Measurements from ENCODE around the gene LGMN. TPM values are rescaled to one million over a fixed set of nuclear protein-coding genes. Genes with fewer than 3 reads are reported as not detected.

LGMN gene
- total and polyA plus RNA-seq, 2 of the 8 experiments (the other 6 are each of a cell fraction or from before 2014, with no cell fraction given) = 57.4 to 83.4 TPM

DNA sequence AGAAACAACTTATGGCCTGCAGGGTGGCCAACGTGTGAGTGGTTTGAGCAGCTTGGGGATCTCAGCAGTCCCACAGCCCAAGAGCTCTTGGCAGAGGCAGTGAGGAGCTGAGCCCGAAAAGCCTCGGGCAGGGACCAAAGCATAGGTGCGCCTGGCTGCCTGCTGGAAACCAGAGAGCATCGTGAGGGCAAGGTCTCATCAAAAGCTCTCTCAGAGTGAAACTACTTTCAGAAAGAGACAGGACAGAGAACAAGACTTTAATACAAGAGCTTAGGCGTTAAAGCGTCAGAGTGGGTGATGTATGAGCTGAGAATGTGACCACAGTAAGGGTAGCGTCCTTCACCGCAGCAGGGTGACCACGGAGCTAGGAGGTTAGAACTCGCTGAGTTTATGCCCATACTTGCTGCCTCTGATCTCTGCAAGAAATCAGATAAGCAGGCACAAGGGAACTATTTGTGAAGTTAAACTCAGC is 30.8 kb downstream of the LGMN start:
- Histone ChIP-seq H4K5ac (ENCODE audit: insufficient read length, low read depth, low read length) (no peak overlapping the region), H2BK120ac (replicated peaks; ENCODE audit: low read depth, low read length) (no peak overlapping the region), H3K23me2 (ENCODE audit: low read depth, low read length) (no peaks in the 10 kb centered on the region), H3K79me2 (ENCODE audit: control insufficient read depth in 1 of 2, insufficient read depth in 2 of 2, low read length in 2 of 2) (no peaks in the 10 kb centered on the region), H3K14ac (ENCODE audit: insufficient read length) (no peak overlapping the region), H4K91ac (replicated peaks; ENCODE audit: insufficient read length, low read length) (no peak overlapping the region), H3K36me3 (ENCODE audit: control insufficient read depth in 2 of 4, insufficient read depth in 4 of 4, low read length in 3 of 4) (peaks cover 0 to 3% (median 0%) of the 10 kb centered on the region in 4 experiments; a peak in 2 of 8 replicates), H3K23ac (ENCODE audit: insufficient read length) (no peak overlapping the region), H2BK15ac (ENCODE audit: low read length) (no peak overlapping the region), H2BK20ac (ENCODE audit: low read length) (no peak overlapping the region), H3K56ac (replicated peaks; ENCODE audit: insufficient read length, low read depth, low read length) (no peak overlapping the region), H3K4me3 (ENCODE audit: extremely low read depth in 1 of 4, insufficient read depth in 2 of 4, low read depth in 3 of 4, low read length in 4 of 4) (no peak overlapping the region), H2AFZ (ENCODE audit: low read length) (no peak overlapping the region), H3K79me1 (ENCODE audit: low read depth, low read length) (no peaks in the 10 kb centered on the region), H2AK5ac (ENCODE audit: low read depth, low read length) (no peak overlapping the region), H4K8ac (ENCODE audit: extremely low read depth, insufficient read depth, low read length) (no peak overlapping the region), H4K20me1 (replicated peaks in 1 of 2; ENCODE audit: control insufficient read depth in 1 of 2, insufficient read depth in 2 of 2, low read length in 2 of 2) (peaks cover 0 to 2% of the 10 kb centered on the region in 2 experiments), H3K27me3 (replicated peaks in 1 of 4; ENCODE audit: control insufficient read depth in 3 of 4, extremely low read depth in 1 of 4, insufficient read depth in 3 of 4, low read length in 3 of 4) (no peaks in the 10 kb centered on the region; a peak in 1 of 7 replicates), H3K4me1 (replicated peaks in 1 of 4; ENCODE audit: control insufficient read depth in 3 of 4, insufficient read depth in 4 of 4, low read length in 3 of 4) (no peaks in the 10 kb centered on the region), H3K4me2 (ENCODE audit: insufficient read depth in 1 of 2, low read depth in 2 of 2, low read length in 2 of 2) (no peak overlapping the region), H3K4ac (replicated peaks; ENCODE audit: insufficient read length, low read depth, low read length) (no peak overlapping the region), H2BK12ac (ENCODE audit: low read depth, low read length) (no peak overlapping the region), H2BK5ac (ENCODE audit: low read depth, low read length) (no peak overlapping the region), H3K9me3 (ENCODE audit: insufficient read depth in 2 of 2, low read depth in 1 of 2, low read length in 1 of 2) (no peaks in the 10 kb centered on the region), H3K27ac (ENCODE audit: low read depth, low read length) (no peak overlapping the region), H3K18ac (ENCODE audit: extremely low read depth, low read length) (no peak overlapping the region), H3K9ac (replicated peaks in 1 of 4; ENCODE audit: extremely low read depth in 1 of 4, low read depth in 3 of 4, low read length in 3 of 4) (no peak overlapping the region)
- DNase-seq (ENCODE audit: low read depth in 1 of 2, low spot score in 2 of 2) (no peak), FAIRE-seq (no peak)
- CTCF ChIA-PET (ENCODE audit: partially characterized antibody) = interaction anchor here (0.8 to 3.1 kb wide), 9 partner anchors 9 to 105 kb away, joined by 3 to 13 read pairs (median 4); no protein-coding TSS in a partner anchor
- 90% methylated on average over 11 of the region's 11 CpGs; no CpG with 5 or more reads in 1 of the 2 experiments for WGBS, 2 experiments (ENCODE audit: extremely low coverage in 1 of 2, insufficient coverage in 1 of 2, insufficient read length in 1 of 2, insufficient replicate concordance in 2 of 2, low coverage in 1 of 2, low lambda C conversion rate in 2 of 2, missing lambda C conversion rate in 1 of 2)
- POLR2A ChIA-PET (ENCODE audit: partially characterized antibody) = interaction anchor here (1.0 kb wide), 1 partner anchor 29 kb away, joined by 3 read pairs; no protein-coding TSS in a partner anchor
- no peak for TF ChIP-seq SIRT6 (IDR thresholded peaks at IDR 0.05; ENCODE audit: low read length)
- no peak for TF ChIP-seq CHD2 (IDR thresholded peaks at IDR 0.05; ENCODE audit: low read length)
- no peak for TF ChIP-seq CBX5 (IDR thresholded peaks at IDR 0.05; ENCODE audit: low read depth, low read length)
- no peak for TF ChIP-seq RFX5 (IDR thresholded peaks at IDR 0.05; ENCODE audit: borderline replicate concordance, low read depth, low read length)
- TF ChIP-seq EGR1 (IDR thresholded peaks at IDR 0.05; ENCODE audit: borderline replicate concordance, low read depth, low read length) = no peak
- TF ChIP-seq EP300 (IDR thresholded peaks at IDR 0.05; ENCODE audit: borderline replicate concordance in 1 of 2, low read depth in 2 of 2, low read length in 2 of 2) = no peak
- no peak for TF ChIP-seq SP4 (IDR thresholded peaks at IDR 0.05; ENCODE audit: low read length)
- TF ChIP-seq GABPA (IDR thresholded peaks at IDR 0.05; ENCODE audit: borderline replicate concordance, insufficient read depth, low read length) = no peak
- no peak for TF ChIP-seq TCF12 (IDR thresholded peaks at IDR 0.05; ENCODE audit: low read depth, low read length)
- TF ChIP-seq RXRA (IDR thresholded peaks at IDR 0.05; ENCODE audit: insufficient read depth, low read depth, low read length) = no peak
- TF ChIP-seq BCL11A (IDR thresholded peaks at IDR 0.05; ENCODE audit: low read depth in 2 of 2, low read length in 2 of 2) = no peak
- no peak for TF ChIP-seq SUZ12 (IDR thresholded peaks at IDR 0.05; ENCODE audit: low read length)
- no peak for TF ChIP-seq SP2 (IDR thresholded peaks at IDR 0.05; ENCODE audit: low read length)
- no peak for TF ChIP-seq SRF (IDR thresholded peaks at IDR 0.05; ENCODE audit: low read depth, low read length)
- TF ChIP-seq SP1 (IDR thresholded peaks at IDR 0.05; ENCODE audit: low read depth, low read length) = no peak
- TF ChIP-seq JUN (IDR thresholded peaks at IDR 0.05; ENCODE audit: low read depth, low read length) = no peak

Data from H1 (cell line).